EL (cell line): Measurements from ENCODE around the gene CREB3.

Experiments
- DNase-seq: peaks from one replicate; pipeline ENCODE4 v3.0.0-alpha.2; 2016

Gene CREB3

GRCh38 chr9:35703906-35704672 lies 28.4 kb upstream of the CREB3 start:
- DNase-seq: no peak

DNA sequence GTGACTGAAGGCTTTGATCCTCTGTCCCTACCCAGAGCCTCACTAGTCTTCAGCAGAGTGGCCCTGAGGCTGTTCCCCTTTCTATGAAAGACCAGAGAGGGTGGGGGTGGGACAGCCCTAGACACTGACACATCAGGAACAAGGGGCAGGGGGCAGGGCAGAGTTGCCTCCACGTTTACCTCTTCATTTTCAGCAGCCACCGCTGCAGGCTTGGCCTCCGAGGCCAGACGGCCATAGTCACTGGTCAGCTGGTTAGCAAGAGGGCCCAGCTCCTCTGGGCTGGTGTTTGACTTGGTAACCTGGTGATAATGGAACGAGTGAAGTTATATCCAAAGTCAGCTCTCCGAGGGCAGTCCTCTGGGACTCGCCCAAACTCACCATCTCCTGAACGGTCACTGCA lies 27.1 kb upstream of the CREB3 start:
- DNase-seq: no peak

DNA sequence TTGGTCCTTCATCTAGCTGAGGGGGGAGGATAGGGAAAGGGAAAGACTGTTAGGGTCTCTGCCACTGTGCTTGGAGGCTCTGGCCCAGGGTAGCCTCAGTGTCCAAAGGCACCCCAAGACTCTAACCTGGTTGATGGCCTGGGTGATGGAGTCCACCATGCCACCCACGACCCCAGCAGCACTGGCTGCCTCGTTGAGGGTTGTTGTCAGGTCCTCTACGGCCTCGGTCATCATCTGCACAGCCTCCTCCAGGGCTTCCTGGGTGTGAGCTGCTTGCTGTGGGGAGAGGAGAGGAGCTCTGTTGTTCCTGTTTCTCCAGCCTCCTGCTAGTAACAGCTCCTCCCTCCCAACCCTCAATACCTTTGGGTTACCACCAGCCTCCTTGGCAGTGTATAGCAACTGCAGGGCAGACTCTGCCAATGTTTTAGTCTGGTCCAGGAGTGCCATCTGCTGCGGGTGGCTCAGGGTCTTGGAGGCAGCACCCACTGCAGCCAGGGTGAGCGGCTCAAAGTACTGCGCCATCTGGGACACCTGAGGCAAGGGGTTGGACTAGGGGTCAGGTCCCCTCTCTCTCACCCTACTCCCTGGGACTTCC lies 26.5 kb upstream of the CREB3 start:
- no peak for DNase-seq

GRCh38 chr9:35706951-35707350 lies 25.5 kb upstream of the CREB3 start:
- DNase-seq: no peak

DNA sequence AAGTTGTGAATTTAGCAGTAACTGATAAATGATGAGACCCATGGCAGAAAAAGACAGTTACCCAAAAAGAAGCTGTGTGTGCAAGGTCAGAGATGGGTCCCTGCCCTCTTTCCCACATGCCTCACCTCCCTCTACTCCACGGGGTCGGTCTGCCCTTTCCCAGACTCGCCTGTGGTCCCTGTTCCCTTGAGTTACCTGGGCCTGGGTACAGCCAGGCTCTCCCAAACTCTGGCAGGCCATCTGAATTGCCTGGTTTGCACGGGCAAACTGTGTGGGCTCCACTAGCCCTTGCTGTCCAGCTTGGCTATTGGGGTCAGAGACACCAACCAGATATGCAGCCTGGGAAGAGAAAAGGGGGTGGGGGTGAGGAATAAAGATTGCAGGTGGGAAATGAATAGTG lies 24.3 kb upstream of the CREB3 start:
- no peak for DNase-seq

DNA sequence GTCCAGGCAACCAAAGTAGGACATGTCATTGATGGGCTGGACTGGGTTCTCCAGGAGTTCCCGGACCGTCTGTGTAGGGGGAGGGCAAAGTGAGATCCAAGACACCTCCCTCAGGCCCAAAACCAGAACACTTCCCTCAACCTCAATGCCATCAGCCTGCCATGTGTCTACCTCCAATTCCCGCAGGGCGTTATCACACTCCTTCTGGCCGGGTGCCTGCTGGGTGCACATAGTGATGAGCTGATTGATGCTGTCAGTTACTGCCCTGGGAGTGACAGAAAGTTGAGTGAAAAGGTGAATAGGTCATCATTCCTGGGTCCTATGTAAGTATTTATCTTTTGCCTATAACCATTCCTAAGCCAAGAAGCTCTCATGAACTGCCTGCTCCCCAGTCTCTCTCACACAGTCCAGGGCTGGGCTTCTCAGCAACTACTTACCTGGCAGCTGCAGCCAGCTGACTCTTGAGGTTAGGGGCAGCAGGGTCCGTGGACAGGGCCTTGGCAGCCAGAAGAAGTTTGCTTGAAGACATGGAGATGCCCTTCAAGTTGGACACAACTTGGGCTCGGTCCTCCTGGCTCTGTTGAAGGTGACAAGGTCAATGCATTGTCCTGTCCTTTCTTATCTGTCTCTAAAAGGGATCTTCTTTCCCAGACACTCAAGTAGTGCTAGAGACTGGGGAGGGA lies 21.5 kb upstream of the CREB3 start:
- no peak for DNase-seq

- DNase-seq: no peak
Measured at GRCh38 chr9:35711501-35712428, 20.7 kb upstream of the CREB3 start.

- DNase-seq: no peak
Measured at GRCh38 chr9:35712762-35713400, 19.6 kb upstream of the CREB3 start.

- no peak for DNase-seq
Measured at GRCh38 chr9:35713578-35713977, 18.9 kb upstream of the CREB3 start.

DNA sequence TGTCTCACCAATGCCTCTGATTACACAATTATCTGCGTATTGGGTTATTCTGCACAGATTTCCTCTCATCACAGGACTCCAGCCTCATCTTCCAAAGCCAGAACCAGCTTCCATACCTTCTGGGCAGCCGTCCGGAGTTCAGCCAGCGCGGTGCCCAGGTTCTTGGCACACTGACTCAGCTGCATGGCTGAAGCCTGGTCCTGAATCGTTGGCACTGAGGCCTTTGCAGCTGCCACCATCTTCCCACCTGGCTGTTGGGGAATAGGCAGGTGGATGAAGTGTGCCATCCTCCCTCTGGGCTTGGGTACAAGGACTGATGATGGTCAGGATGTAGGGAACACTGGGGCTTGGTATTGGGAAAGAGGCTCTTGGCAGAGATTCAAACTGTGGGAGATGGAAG lies 18.3 kb upstream of the CREB3 start:
- no peak for DNase-seq

DNA sequence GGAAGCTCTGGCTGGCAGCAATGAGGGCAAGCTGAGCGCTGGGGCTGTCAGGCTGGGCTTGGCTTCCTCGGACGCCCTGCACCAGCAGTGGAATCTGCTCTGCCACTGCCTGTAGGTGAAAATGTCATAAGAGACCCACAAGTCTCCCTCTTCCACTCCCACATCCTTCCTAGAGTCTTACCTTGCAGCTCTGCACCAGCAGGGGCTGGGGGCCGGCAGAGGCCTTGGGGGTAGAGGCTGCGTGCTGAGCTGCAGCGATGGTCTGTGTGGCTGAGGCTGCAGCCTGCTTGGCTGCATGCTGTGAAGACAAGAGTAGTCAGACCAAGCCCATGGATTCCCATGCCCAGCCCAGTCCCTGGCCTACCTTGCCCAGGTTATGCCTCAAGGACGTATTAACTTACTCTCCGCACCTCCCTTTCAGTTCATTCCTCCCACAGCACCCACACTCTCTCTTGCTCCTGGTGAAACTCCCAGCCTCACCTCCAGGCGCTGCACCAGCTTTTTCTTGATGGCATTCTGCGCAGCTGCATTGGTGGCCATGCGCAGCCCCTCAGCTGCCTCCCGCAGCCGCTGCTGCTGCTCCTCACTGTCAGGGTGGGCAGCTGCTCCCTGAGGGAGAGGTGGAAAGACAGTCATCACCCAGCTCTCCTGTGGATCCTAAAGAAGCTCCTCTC lies 17.8 kb upstream of the CREB3 start:
- DNase-seq: no peak

DNA sequence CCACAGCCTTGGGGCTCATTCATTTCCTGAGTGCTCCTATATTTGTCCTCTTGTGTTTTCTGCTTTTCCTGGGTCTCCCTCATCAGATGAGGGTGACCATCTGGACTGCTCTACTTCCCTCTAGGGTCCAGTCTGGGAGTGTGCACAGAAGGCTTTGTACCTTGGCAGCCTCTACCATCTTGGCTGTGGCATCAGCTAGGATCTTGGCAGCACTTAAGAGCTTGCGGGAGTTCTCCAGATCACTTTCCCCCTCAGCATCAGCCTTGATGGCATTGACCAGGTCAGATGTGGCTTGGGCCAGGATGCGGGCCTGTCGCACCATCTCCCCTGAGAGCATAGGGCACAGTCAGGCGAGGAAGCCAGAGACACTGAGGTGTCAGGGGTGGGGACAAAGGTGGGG lies 16.2 kb upstream of the CREB3 start:
- DNase-seq: peak; percentile 21

GRCh38 chr9:35717132-35717870 lies 15.2 kb upstream of the CREB3 start:
- no peak for DNase-seq

DNA sequence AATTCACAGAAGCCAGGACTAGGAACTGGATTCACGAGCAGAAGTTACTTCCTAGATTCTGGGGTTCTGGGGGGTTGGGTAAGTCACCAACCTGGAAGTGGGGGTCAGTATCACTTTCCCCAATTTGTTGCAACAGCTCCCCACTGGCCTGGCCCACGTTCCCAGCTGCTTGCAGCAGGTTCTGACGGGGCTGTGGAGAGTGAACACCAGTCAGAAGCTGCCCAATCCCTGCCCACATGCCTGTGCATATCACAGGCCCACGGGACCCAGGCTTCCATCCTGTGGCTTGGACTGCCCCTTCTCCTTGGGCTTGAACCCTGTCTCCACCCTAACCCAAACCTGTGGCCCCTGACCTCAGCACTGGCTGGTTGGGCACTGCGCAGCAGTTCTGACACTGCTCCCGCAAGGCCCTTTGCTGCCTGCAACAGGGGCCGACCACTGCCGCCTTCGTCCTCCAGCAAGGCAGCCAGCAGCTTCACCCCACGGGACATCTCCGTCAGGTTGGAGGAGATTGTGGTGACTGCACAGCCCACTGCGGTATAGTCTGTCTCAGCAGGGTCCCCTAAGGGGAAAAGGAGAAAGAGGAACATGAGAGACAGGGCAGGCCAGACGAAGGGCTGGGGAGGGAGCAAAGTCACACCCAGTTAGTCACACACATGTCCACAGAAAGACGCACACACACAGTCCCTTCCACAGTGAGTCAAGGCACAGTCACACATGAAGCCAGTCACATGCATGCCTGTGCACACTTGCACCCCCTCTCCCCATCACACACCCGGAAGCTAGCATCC lies 13.6 kb upstream of the CREB3 start:
- no peak for DNase-seq

DNA sequence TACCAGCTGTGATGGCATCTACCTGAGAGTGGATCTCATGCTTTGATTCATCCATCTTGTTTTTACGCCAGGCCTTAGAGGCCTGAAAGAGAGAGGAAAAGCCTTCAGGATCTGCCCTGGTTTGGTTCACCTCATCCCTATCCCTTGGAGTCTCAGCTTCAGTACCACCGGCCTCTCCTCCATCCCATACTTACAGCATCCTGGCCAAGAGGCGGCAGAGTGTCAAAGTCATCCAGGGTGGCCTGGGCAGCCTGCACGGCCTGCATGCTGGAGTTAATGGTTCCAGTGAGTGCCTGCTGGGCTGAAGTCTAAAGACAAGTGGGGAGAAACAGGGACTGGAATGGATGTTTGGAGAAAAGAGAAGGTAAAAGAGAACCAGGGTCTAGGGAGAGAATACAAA lies 12.9 kb upstream of the CREB3 start:
- no peak for DNase-seq

DNA sequence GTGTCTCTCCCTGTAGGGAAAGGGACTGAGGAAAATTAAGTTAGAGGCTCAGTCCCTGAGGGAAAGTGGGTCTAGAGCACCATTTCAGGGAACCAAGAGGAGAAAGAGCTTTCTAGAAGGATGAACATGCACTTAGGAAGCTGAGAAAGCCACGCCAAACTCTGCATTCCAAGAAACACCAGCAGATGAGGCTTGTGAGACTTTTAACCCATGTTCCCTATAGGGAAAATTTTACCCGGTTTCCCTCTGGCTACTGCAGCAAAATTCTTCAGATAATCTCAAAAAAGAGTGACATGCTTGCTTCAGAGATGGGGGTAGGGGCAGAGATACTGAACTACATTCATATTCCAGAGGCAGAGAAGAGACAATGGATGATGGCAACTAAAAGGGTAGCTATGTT lies 9.0 kb upstream of the CREB3 start:
- no peak for DNase-seq

GRCh38 chr9:35723908-35724307 lies 8.6 kb upstream of the CREB3 start:
- DNase-seq: no peak

GRCh38 chr9:35725362-35725761 lies 7.1 kb upstream of the CREB3 start:
- DNase-seq: no peak

DNA sequence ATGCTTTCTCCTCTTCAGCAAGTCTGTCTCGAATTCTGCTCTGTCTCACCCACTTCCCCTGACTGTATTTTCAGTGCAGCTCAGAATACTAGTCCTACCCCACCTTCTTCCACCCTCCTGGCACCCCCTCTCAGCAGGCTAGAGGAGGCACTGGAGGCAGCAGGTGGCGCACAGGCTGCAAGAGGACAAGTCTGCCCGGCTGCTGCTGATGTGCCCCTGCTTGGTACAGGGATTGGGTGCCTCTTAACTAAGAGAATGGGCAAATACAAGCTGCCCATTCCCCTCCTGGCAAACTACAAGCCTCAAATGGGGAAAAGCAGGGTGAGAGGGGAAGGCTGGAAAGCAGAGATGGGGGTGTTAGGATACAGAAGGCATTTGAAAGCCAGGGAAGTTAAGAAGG lies 5.5 kb upstream of the CREB3 start:
- DNase-seq: peak; percentile 54

- DNase-seq: no peak
Measured at GRCh38 chr9:35727676-35728040, 4.8 kb upstream of the CREB3 start.
